Measurements from ENCODE around the gene GABBR1.
"Not testable (repeated sequence)": the region's sequence is repeated elsewhere in the genome, so short reads cannot be mapped to it uniquely, and the experiment has no call there.

DNA sequence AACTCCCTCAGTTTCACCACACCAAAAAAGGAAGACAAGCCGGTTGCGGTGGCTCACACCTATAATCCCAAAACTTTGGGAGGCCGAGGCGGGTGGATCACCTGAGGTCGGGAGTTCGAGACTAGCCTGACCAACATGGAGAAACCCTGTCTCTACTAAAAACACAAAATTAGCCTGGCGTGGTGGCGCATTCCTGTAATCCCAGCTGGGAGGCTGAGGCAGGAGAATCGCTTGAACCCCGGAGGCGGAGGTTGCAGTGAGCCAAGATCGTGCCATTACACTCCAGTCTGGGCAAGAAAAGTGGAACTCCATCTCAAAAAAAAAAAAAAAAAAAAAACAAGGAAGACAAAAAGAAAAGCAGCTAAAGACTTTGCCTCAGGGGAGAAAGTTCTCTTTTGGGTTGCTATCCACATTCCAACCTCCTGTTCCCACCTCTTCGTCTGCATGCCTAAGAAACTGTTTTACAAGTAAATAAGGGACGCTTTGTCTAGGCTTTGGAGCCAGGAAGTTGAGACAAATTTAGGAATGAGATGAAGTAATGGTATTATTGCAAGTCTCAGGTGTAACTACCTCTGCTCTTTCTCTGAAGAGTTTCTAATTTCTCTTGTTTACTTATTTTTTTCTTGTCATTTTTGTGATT, 28.6 kb upstream of the GABBR1 start:
- TF ChIP-seq, protein P1, sequence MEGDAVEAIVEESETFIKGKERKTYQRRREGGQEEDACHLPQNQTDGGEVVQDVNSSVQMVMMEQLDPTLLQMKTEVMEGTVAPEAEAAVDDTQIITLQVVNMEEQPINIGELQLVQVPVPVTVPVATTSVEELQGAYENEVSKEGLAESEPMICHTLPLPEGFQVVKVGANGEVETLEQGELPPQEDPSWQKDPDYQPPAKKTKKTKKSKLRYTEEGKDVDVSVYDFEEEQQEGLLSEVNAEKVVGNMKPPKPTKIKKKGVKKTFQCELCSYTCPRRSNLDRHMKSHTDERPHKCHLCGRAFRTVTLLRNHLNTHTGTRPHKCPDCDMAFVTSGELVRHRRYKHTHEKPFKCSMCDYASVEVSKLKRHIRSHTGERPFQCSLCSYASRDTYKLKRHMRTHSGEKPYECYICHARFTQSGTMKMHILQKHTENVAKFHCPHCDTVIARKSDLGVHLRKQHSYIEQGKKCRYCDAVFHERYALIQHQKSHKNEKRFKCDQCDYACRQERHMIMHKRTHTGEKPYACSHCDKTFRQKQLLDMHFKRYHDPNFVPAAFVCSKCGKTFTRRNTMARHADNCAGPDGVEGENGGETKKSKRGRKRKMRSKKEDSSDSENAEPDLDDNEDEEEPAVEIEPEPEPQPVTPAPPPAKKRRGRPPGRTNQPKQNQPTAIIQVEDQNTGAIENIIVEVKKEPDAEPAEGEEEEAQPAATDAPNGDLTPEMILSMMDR (IDR thresholded peaks at IDR 0.05) = not testable (repeated sequence)
- not testable (repeated sequence) for TF ChIP-seq POLR2A (IDR thresholded peaks at IDR 0.05)
